HEK293T (cell line): ENCODE data around the gene OSCAR.

Source experiments
- ARNT ChIP-seq: fragments of 450-650 bp; IDR thresholded peaks from 2 replicates; pipeline ENCODE4 v1.6.1; 2017; ENCODE audit warnings: mild to moderate bottlenecking
- BHLHE40 ChIP-seq: fragments of 450-650 bp; IDR thresholded peaks from 2 replicates; pipeline ENCODE4 v1.6.1; 2016; ENCODE audit warnings: mild to moderate bottlenecking, moderate library complexity, borderline replicate concordance
- CTBP1 ChIP-seq: fragments of 450-650 bp; IDR thresholded peaks from 2 replicates; pipeline ENCODE4 v1.6.1; 2016; ENCODE audit warnings: borderline replicate concordance
- ELF4 ChIP-seq: fragments of 450-650 bp; IDR thresholded peaks from 2 replicates; pipeline ENCODE4 v1.6.1; 2017; ENCODE audit warnings: antibody characterized with exemption
- FOXK2 ChIP-seq: fragments of 450-650 bp; IDR thresholded peaks from 2 replicates; pipeline ENCODE4 v1.6.1; 2016; ENCODE audit warnings: mild to moderate bottlenecking
- FOXM1 ChIP-seq: fragments of 450-650 bp; IDR thresholded peaks from 2 replicates; pipeline ENCODE4 v1.6.1; 2017; ENCODE audit warnings: mild to moderate bottlenecking, borderline replicate concordance
- HDGF ChIP-seq: fragments of 450-650 bp; IDR thresholded peaks from 2 replicates; pipeline ENCODE4 v1.6.1; 2017; ENCODE audit warnings: antibody characterized with exemption, borderline replicate concordance
- L3MBTL2 ChIP-seq: fragments of 450-650 bp; conservative IDR thresholded peaks from 2 replicates; pipeline ENCODE4 v1.6.1; 2016; ENCODE audit warnings: mild to moderate bottlenecking
- LEF1 ChIP-seq: fragments of 450-650 bp; IDR thresholded peaks from 2 replicates; pipeline ENCODE4 v1.6.1; 2017; ENCODE audit warnings: mild to moderate bottlenecking, borderline replicate concordance
- NFRKB ChIP-seq: fragments of 450-650 bp; IDR thresholded peaks from 2 replicates; pipeline ENCODE4 v1.6.1; 2016; ENCODE audit warnings: mild to moderate bottlenecking, moderate library complexity
- PKNOX1 ChIP-seq: fragments of 450-650 bp; IDR thresholded peaks from 2 replicates; pipeline ENCODE4 v1.6.1; 2016
- SP1 ChIP-seq: fragments of 450-650 bp; IDR thresholded peaks from 2 replicates; pipeline ENCODE4 v1.6.1; 2017
- SUZ12 ChIP-seq: fragments of 450-650 bp; IDR thresholded peaks from 2 replicates; pipeline ENCODE4 v1.6.1; 2016; ENCODE audit warnings: mild to moderate bottlenecking
- TARDBP ChIP-seq: fragments of 450-650 bp; IDR thresholded peaks from 2 replicates; pipeline ENCODE4 v1.6.1; 2016

- TF ChIP-seq HDGF (no peak), PKNOX1 (no peak), FOXK2 (no peak), L3MBTL2 (no peak), FOXM1 (no peak), CTBP1 (no peak), SP1 (no peak), TARDBP (no peak), NFRKB (no peak), SUZ12 (no peak), ARNT (no peak), ELF4 (no peak), BHLHE40 (no peak), LEF1 (no peak)
These were observed 53.0 kb downstream of the OSCAR start for GRCh38 chr19:54047616-54048015.
